Fibroblast of lung (primary cell): Measurements from ENCODE around the gene KLHL3. TPM values are rescaled to one million over a fixed set of nuclear protein-coding genes. Genes with fewer than 3 reads are reported as not detected.

Experiments
- DNase-seq, 2 donors: peaks; one replicate each; pipeline versions ENCODE4 v3.0.0 to v3.0.0-alpha.2; 2010; ENCODE audit warnings: low read depth in 2 of 2
- H2AFZ ChIP-seq: 2 replicates; pipeline ENCODE4 v1.5.1; 2012; ENCODE audit warnings: low read length, control low read depth, inconsistent platforms
- H3K27ac ChIP-seq: 2 replicates; pipeline ENCODE4 v1.5.1; 2011; ENCODE audit warnings: low read length, control low read depth; ENCODE audit not compliant: insufficient read depth
- H3K27me3 ChIP-seq: 2 replicates; pipeline ENCODE4 v1.5.1; 2011; ENCODE audit warnings: mild to moderate bottlenecking, low read length; ENCODE audit not compliant: control insufficient read depth, insufficient read depth
- H3K36me3 ChIP-seq: 2 replicates; pipeline ENCODE4 v1.5.1; 2011; ENCODE audit warnings: low read length; ENCODE audit not compliant: control insufficient read depth, insufficient read depth
- H3K4me1 ChIP-seq: 2 replicates; pipeline ENCODE4 v1.5.1; 2011; ENCODE audit warnings: low read length; ENCODE audit not compliant: control insufficient read depth, insufficient read depth; ENCODE audit errors: extremely low read depth
- H3K4me2 ChIP-seq: 2 replicates; pipeline ENCODE4 v1.5.1; 2011; ENCODE audit warnings: low read length, control low read depth; ENCODE audit not compliant: insufficient read depth; ENCODE audit errors: extremely low read depth
- H3K4me3 ChIP-seq, 4 experiments: fragments of 200-600 bp in 1 of 4; sonication (generic) in 1 of 4; replicated peaks in 1 of 4; 2 replicates each; pipeline ENCODE4 v1.5.1; 2011 to 2016; ENCODE audit warnings: low read length in 4 of 4, low read depth in 3 of 4, mild to moderate bottlenecking in 3 of 4, control low read depth in 2 of 4, inconsistent platforms in 1 of 4, mixed read lengths in 1 of 4; ENCODE audit not compliant: insufficient read depth in 1 of 4; ENCODE audit errors: control extremely low read depth in 1 of 4
- H3K79me2 ChIP-seq: 2 replicates; pipeline ENCODE4 v1.5.1; 2012; ENCODE audit warnings: mild to moderate bottlenecking, low read length, inconsistent platforms; ENCODE audit not compliant: control insufficient read depth, insufficient read depth
- H3K9ac ChIP-seq: 2 replicates; pipeline ENCODE4 v1.5.1; 2011; ENCODE audit warnings: mild to moderate bottlenecking, low read length, control low read depth; ENCODE audit not compliant: insufficient read depth
- H3K9me3 ChIP-seq: 2 replicates; pipeline ENCODE4 v1.5.1; 2012; ENCODE audit warnings: low read depth, low read length; ENCODE audit not compliant: control insufficient read depth, insufficient read depth
- H4K20me1 ChIP-seq: 2 replicates; pipeline ENCODE4 v1.5.1; 2011; ENCODE audit warnings: low read length; ENCODE audit not compliant: control insufficient read depth, insufficient read depth; ENCODE audit errors: extremely low read depth
- CTCF ChIP-seq, 2 donors: IDR thresholded peaks in 1 of 2; conservative IDR thresholded peaks in 1 of 2; 1 replicate in 1 of 2; 2 replicates in 1 of 2; pipeline ENCODE4 v1.5.1; 2011 to 2012; ENCODE audit warnings: low read length in 2 of 2, control low read depth in 1 of 2, inconsistent platforms in 1 of 2, low read depth in 1 of 2, mild to moderate bottlenecking in 1 of 2
- EZH2 ChIP-seq: IDR thresholded peaks from 2 replicates; pipeline ENCODE4 v1.5.1; 2012; ENCODE audit warnings: low read length, control low read depth, mild to moderate bottlenecking; ENCODE audit errors: missing control alignments
- polyA plus RNA-seq, 2 donors: library from polyadenylated mRNA; depleted of rRNA in 1 of 2; stranded (reverse) in 1 of 2; unstranded in 1 of 2; fragments of >200 nt; gene quantifications; 2 replicates each; pipeline ENCODE4 v1.2.1, GENCODE V29; 2011 to 2012; ENCODE audit warnings: missing spikeins in 1 of 2
- total RNA-seq: library from RNA; depleted of rRNA; stranded (reverse); fragments of >200 nt; gene quantifications from 2 replicates; pipeline ENCODE4 v1.2.1, GENCODE V29; 2014

The KLHL3 gene
- total and polyA plus RNA-seq, 2 donors (not counting 1 experiment from before 2014, with no cell fraction given) = 0.60 to 2.3 TPM

GRCh38 chr5:137629646-137630045 is 106.2 kb downstream of the KLHL3 start:
- TF ChIP-seq CTCF (conservative IDR thresholded peaks at IDR 0.05 in 1 of 2, IDR thresholded peaks at IDR 0.05 in 1 of 2; ENCODE audit: low read depth in 1 of 2, low read length in 2 of 2) = peak; percentile 91 to 92
- TF ChIP-seq EZH2 = no peak
- no peak overlapping the region for H3K4me2 ChIP-seq
- DNase-seq = peak; percentile 46 to 71
- no peaks in the 10 kb centered on the region for H3K36me3 ChIP-seq
- H3K9me3 ChIP-seq = no peaks in the 10 kb centered on the region
- no peaks in the 10 kb centered on the region for H3K27me3 ChIP-seq
- H3K4me1 ChIP-seq = no peaks in the 10 kb centered on the region
- H3K27ac ChIP-seq = no peak overlapping the region
- H3K9ac ChIP-seq = no peak overlapping the region
- no peak overlapping the region for H2AFZ ChIP-seq
- no peaks in the 10 kb centered on the region for H3K79me2 ChIP-seq
- H4K20me1 ChIP-seq = no peaks in the 10 kb centered on the region
- H3K4me3 ChIP-seq = no peak overlapping the region

GRCh38 chr5:137627706-137628105 is 108.2 kb downstream of the KLHL3 start:
- H3K36me3 ChIP-seq = no peaks in the 10 kb centered on the region

GRCh38 chr5:137627293-137627692 is 108.6 kb downstream of the KLHL3 start:
- no peak overlapping the region for H3K9ac ChIP-seq
- H3K4me1 ChIP-seq = no peaks in the 10 kb centered on the region
- no peak overlapping the region for H3K4me2 ChIP-seq
- no peak overlapping the region for H3K4me3 ChIP-seq
- H3K36me3 ChIP-seq = no peaks in the 10 kb centered on the region
- no peak overlapping the region for H2AFZ ChIP-seq
- no peak for DNase-seq
- H4K20me1 ChIP-seq = no peaks in the 10 kb centered on the region
- TF ChIP-seq CTCF (conservative IDR thresholded peaks at IDR 0.05 in 1 of 2, IDR thresholded peaks at IDR 0.05 in 1 of 2; ENCODE audit: low read depth in 1 of 2, low read length in 2 of 2) (no peak), EZH2 (no peak)
- H3K79me2 ChIP-seq = no peaks in the 10 kb centered on the region
- H3K27ac ChIP-seq = no peak overlapping the region
- H3K27me3 ChIP-seq = no peaks in the 10 kb centered on the region
- no peaks in the 10 kb centered on the region for H3K9me3 ChIP-seq

More at GRCh38 chr5:137627706-137628105, 108.2 kb downstream of the KLHL3 start:
- no peak overlapping the region for H3K9ac ChIP-seq
- H3K27ac ChIP-seq = no peak overlapping the region
- no peak overlapping the region for H3K4me2 ChIP-seq
- H3K4me3 ChIP-seq = no peak overlapping the region
- DNase-seq = no peak
- H2AFZ ChIP-seq = no peak overlapping the region
- no peaks in the 10 kb centered on the region for H3K9me3 ChIP-seq
- no peaks in the 10 kb centered on the region for H4K20me1 ChIP-seq
- H3K79me2 ChIP-seq = no peaks in the 10 kb centered on the region
- H3K27me3 ChIP-seq = no peaks in the 10 kb centered on the region
- no peaks in the 10 kb centered on the region for H3K4me1 ChIP-seq
- TF ChIP-seq EZH2 = no peak
- TF ChIP-seq CTCF (conservative IDR thresholded peaks at IDR 0.05 in 1 of 2, IDR thresholded peaks at IDR 0.05 in 1 of 2; ENCODE audit: low read depth in 1 of 2, low read length in 2 of 2) = no peak
